Activated T-helper 1 cell treated with anti-CD3 and anti-CD28 coated beads, Interleukin-2, amount 50 U/mL, for 16 hours (primary cell): Measurements from ENCODE around the gene REEP6.
"Not testable (repeated sequence)": the region's sequence is repeated elsewhere in the genome, so short reads cannot be mapped to it uniquely, and the experiment has no call there.

Experiments
- DNase-seq, 2 donors: peaks; one replicate each; pipeline ENCODE4 v3.0.0-alpha.2; 2020; ENCODE audit warnings: low read depth in 1 of 2, low spot score in 1 of 2

The REEP6 gene

DNA sequence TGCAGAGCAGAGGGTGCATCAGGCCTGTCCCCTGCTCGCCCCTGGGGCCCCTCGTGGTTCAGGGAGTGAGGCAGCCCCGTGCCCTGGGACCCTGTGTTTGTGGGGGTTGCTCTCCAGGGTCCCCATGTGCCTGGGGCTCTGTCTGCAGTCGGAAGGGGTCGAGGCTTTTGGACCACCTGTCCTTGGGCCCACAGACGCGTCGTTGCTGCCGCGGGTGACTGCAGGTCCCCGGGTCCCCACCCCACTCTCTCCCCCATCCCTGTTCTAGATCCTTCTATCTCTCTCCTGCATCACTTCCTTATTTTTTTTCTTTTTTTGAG, 2.7 kb upstream of the REEP6 start:
- no peak for DNase-seq

DNA sequence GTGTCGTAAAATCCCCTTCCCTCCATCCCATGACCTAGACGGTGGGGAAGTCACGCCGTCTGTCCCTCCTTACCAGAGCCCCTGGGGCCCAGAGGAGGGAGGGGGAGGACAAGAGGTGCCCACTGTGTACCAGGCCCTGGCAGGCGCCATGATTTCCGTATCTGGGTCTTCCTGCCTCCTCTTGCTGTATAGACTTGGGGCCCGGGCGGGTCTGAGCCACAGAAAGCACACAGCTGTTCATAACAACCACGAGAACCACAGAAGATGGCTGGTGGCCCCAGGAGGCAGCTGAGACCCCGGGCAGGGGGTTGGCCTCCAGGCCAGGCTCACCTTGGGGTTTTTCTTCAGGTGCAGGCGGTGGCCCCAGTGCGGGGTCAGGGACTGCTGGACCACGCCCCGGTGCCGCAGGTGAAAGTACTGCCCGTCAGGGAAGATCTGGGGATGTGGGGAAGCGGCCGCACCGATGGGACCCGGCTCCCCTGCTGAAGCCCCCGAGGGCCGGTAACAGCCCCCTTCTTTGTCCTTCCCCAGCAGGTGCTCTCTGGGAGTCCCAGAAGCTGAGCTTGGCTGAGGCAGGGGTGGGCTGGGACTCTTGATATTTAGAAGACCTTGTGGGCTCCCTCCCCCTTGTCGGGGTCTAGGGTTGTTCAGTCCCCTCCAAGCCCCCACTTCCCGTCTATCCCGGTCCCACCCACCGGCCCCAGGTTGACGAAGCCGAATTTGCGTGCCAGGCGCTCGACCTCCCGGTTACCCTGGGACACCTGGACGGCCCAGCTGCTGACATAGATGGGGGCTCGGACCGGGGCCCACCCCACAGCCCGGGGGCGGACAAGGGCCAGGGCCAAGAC, 1.3 kb upstream of the REEP6 start:
- DNase-seq: no peak

DNA sequence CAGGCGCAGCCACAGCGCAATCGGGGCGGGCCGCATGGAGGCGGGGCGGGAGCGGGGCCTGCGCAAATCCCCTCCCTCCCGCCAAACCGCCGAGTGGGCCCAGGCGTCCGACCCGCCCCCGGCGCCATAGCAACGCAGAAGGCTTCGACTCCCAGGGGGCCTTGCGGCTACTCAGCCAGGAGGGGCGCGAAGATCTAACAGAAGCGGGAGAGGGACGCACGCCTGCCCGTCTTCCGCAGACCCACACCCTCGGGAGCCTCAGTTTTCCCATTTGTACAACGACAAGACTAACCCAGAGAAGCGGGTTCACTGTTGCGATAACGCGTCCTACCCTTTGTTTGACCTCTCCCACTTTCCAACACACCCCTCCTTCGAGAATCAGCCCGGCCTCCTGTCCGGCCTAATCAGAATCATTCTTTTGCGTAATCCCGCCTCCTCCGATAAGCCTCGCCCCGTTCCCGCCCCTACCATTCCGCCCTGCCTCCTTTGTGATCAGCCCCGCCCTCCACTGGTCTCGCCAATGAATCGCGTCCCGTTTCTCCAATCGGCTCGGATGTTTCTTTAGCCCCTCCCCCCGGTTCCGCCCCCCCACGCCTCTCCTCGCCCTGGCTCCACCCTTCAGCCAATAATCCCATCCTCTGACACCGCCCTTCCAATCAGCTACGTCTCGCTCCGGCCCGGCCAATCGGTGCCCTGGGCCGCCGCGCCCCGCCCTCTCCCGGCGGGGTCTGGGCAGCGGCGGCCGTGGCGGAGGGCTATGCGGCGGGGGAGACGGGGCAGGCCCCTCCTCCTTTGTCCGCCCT, 469 bp upstream of the REEP6 start, which contains the start of gene PCSK4:
PCSK4 (minus strand) TSS at position 40 of the 803 bp plus-strand sequence; CDS start at position 36, 4 bp downstream.
- peak; percentile 94 for DNase-seq

DNA sequence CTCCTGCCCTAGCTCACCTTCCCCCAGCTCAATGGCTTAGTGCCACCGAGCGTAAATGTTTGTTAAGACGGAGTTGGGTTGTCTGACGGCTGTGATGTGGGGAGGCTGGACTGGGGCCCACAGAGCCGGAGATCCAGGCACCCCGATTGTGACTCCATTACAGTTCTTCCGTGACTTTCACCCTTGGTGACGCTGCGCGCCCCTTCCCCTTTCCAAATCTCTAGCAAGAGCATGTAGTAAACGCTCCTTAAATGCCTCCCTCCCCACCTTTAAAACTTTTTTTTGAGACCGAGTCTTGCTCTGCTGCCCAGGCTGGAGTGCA, 829 bp downstream of the REEP6 start:
- DNase-seq: no peak

DNA sequence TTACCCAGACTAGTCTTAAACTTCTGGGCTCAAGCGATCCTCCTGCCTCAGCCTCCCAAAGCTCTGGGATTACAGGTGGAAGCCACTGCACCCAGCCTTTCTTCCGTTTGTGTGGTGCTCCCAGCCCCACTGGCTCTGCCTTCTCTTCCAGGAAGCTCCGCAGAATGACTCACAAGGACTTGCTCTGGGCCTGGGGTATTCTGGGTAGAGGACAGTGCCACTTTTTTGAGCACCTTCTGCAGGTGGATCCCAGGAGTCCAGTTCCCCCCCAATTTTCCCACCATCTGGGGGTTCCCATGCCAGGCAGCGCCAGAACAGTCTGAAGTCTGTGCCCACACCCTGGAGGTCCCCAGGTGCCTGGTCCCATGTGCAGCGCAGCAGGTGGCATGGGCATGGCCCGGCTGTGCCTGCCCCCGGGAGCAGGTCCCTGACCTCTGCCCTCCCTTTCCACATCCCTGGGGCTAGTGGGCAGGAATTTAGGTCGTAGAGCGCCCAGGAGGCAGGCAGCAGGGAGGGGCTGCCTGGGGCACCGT, 1.6 kb downstream of the REEP6 start:
- DNase-seq: no peak

DNA sequence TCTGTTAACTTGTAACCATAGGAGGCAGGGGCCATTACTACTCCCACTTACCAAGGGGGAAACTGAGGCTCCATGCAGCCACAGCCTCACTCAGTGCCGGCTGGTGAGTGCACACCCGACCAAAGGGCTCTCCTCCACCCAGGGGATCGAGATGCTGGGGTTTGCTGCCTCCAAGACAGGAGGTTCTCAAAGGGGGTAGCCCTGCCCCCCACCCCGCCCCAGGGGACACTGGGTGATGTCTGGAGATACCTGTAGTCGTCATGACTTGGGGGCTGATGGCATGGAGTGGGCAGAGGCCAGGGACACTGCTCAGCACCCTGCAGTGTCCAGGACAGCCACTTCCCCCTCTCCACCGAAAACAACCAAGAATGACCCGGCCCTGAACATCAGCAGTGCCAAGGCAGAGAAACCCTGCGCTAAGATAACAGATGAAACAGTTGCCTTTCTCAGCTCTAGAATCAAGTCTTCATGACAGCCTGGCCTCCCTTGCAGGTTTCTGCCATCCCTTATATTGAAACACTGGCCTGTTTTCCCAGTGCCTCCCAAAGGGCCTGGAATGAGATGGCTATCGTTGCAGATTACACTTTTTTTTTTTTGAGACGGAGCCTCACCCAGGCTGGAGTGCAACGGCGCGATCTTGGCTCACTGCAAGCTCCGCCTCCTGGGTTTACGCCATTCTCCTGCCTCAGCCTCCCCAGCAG, 3.3 kb downstream of the REEP6 start:
- no peak for DNase-seq

DNA sequence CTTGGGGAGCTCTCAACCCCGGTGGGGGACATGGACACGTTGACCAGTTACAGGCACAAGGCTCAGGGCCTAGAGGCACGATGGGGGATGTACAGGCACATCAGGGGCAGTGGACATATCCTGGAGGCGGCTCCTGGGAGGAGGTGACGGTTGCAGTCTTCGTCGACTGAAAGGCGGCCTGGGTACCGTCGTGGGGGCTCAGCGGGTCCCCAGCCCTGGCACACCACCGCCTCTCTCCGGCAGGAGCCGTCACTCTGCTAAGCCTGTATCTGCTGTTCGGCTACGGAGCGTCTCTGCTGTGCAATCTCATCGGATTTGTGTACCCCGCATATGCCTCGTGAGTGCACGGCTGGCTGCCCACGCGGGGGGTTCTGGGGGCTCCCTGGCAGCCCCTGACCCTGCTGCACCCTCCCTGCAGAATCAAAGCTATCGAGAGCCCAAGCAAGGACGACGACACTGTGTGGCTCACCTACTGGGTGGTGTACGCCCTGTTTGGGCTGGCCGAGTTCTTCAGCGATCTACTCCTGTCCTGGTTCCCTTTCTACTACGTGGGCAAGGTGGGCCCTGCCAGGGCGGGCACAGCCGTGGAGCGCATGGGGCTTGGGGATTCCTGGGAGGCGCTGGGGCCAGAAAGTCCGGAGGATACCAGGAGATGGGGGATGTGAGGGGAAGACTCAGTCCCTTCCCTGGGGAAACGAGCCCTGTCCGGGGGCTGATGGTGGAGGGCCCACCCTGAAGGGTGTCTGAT, 4.2 kb downstream of the REEP6 start:
- DNase-seq: no peak

DNA sequence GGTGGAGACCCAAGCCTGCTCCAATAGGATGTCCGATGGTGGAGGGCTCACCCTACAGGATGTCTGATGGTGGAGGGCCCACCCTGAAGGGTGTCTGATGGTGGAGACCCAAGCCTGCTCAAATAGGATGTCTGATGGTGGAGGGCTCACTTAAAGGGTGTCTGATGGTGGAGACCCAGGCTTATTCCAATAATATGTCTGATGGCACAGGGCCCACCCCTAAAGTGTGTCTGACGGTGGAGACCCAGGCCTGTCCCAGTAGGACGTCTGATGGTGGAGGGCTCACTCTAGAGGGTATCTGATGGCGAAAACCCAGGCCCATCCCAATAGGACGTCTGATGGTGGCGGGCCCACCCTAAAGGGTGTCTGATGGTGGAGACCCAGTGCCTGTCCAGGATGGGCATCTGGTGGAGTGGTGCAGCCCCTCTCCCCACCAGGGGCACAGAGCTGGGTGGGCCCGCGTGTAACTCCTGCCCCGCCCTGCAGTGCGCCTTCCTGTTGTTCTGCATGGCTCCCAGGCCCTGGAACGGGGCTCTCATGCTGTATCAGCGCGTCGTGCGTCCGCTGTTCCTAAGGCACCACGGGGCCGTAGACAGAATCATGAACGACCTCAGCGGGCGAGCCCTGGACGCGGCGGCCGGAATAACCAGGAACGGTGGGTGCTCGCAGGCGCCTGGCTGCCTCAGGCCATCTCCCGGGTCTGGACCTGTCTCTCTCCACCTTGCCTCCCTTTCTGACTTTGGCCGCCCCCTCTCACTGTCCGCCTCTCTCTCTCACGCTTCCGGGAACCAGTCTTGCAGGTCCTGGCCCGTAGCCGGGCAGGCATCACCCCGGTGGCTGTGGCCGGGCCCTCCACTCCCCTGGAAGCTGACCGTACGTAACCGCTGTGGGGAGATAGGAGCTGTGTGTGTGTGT, 5.1 kb downstream of the REEP6 start:
- DNase-seq: no peak

DNA sequence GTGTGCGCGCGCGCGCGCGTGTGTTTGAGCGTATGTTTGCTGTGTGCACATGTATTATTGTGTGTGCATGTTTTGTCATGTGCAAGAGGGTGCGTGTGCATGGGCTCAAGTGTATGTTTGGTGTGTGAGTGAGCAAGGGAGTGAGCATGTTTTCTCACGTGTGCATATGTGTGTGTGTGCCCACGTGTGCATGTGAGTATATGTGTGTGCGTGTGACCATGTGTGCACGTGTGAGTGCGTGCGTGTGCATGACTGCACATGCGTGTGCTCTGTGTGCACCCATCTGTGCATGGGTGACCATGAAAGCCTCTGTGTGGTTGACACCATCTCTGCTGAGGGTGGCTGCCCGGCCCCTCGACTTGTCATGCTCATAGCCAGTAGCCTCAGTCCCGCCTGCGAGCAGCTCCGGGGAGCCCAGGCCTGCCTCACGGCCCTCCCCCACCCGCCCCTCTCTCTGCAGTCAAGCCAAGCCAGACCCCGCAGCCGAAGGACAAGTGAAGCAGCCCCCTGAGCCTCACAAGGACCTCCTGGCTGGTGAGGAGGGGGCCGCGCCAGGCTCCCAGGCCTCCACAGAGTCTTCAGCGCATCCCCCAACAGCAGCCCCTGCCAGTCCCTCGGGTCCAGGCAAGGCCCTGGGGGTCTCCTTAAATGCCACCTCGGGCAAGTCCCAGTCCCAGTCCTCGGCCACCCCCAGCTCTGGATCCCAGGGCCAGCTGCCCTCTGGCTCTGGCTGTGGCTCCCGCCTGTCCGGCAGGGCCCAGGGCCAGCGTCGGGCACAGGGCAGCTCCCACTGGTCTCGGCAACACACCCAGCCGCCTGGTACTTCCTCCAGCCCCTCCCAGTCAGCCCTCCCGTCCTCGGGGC, 6.0 kb downstream of the REEP6 start:
- DNase-seq: no peak

DNA sequence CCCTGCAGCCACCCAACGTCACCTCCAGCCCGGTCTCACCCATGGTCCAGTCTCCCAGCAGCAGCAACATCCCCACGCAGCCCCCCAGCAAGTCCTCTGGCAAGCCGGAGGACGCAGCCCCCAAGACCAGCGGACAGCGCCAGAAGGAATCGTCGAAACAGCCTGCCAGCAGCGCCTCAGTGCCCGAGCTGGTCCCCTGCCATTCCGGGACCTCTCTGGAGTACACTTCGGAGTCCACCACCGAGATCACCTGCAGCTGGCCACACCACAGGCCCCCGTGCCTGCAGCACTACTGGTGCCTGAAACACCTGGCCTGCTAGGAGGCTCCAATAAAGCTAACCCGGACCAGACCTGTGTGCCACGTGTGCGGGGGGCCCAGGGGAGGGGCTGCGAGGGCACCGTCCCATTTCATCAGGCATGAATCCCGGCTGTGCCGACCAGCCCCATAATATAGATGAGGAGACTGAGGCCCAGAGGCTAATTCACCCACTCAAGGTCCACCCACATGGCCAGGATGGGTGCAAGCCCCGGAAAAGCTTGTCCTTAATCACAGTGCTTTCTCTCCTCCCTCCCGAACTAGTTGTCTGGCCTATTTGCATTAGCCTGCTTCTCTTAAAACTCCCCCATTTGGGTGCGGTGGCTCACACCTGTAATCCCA, 6.7 kb downstream of the REEP6 start:
- DNase-seq: no peak

DNA sequence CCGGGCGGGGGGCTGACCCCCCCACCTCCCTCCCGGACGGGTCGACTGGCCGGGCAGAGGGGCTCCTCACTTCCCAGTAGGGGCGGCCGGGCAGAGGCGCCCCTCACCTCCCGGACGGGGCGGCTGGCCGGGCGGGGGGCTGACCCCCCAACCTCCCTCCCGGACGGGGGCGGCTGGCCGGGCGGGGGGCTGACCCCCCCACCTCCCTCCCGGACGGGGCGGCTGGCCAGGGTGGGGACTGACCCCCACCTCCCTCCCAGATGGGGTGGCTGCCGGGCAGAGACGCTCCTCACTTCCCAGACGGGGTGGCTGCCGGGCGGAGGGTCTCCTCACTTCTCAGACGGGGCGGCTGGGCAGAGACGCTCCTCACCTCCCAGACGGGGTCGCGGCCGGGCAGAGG, 8.2 kb downstream of the REEP6 start:
- DNase-seq: not testable (repeated sequence)

DNA sequence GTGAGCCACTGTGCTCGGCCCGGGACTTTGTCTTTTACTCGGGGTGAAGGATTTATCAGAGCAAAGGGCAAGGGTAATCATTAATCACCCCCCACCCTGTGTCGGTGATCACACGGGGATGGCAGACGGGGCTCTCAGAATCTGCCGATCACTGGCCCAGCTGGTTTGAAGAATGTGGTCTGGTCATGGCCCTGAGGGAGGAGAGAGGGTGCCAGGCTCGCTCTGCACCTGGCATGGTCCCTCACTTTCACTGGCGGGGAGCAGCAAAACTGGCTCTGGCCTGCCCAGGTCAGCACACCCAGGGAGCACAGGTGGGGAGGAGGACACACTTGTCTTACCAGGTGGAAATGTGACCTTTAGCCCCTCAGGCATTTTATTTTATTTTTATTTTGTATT, 10.2 kb downstream of the REEP6 start:
- no peak for DNase-seq

DNA sequence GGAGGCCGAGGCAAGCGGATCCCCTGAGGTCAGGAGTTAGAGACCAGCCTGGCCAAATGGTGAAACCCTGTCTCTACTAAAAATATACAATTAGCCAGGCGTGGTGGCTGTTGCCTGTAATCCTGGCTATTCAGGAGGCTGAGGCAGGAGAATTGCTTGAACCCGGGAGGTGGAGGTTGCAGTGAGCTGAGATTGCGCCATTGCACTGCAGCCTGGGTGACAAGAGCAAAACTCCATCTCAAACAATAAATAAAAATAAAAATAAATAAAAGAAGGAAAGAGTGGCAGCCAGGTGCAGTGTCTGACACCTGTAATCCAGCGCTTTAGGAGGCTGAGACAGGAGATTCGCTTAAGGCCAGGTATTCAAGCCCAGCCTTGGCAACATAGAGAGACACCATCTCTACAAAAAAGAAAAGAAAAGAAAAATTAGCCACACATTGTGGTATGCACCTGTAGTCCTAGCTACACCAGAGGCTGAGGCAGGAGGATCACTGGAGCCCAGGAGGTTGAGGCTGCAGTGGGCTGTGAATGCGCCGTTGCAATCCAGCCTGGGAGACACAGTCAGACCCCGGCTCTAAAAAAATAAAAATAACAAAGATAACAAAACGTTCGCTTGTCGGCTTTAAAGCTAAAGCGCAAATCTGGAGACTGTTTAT, 11.6 kb downstream of the REEP6 start:
- no peak for DNase-seq

DNA sequence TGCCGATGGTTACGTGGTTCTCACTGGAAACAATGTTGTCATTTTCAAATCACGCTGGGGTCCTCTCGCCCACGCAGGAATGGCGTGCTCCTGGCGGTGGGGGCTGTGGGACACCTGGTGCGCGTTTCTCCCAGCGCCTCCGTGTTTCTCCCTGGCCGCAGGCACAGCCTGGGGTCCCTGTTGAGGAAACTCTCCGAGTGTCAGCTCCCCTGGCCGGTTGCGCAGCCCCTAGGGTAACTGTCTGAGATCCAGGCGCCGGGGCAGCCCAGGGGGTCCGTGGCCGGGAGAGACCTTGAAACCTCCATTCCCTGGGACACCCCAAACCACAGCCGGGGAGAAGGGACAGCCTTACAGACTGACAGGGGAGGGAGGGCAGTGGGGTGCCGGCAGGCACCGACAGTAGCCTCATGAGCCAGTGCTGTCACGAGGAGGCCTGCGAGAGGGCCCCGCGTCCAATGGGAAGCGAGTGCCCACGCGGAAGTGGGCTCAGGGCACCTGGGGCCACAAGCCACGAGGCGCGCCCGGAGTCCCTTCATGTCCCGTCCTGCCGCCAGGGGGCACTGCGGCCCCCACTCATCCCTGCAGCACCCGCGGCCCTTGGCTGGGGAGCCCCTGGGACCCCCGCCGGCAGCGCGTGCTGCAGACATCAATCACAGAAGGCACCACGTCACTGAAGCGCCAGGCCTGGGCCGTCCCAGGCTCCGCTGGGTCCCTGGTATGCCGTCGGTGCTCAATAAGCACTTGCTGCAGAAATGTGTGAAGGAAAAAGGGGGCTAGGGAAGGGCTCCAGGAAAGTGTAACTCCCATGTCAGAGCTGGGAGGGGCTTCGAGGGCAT, 12.3 kb downstream of the REEP6 start:
- peak; percentile 37 to 55 for DNase-seq

DNA sequence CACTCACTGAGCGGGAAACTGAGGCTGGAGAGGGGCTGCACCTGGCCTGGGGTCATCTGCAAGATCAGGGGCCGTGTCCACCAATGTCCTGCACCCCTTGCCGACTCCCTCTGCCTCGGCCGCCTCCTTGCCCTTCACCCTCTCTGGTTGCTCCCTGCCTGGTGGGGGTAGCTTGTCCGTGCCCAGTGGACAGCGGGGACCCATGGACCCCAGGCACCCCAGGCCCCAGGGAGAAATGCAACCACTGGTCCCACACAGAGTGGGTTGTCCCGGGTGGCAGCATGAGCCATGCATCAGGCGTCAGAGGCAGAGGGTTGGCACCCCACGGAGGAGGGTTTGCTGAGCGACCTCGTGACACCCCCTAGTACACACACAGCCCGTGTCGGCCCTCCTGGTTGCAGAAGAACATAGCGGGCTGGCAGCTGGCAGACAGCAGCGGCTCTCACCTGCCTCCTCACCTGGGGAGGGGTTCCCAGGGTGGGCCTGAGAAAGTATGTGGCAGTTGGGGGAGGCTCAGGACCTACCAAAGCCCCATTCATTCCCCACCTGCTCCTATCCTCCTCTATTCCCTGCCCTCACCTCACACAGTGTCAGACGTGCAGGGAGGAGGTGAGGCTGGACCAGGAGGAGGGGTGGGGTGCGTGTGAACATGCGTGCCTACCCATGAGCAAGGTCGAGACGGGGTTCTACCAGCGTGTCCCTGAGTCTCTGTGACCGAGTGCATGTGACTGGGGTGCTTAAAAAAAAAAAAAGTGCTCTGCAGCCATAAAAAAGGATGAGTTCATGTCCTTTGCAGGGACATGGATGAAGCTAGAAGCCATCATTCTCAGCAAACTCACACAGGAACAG, 13.2 kb downstream of the REEP6 start:
- no peak for DNase-seq

DNA sequence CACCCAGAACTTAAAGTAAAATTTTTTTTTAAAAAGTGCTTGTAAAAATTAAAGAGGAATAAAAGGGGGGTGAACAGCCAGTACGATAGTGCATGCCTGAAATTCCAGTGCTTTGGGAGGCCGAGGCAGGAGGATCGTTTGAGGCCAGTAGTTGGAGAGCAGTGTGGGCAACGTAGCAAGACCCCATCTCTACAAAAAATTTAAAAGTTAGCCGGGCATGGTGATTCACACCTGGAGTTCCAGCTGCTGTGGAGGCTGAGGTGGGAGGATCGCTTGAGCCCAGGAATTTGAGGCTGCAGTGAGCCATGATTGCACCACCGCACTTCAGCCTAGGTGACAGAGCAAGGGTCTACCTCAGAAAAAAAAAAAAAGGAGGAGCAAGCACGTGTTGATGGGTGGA, 14.0 kb downstream of the REEP6 start:
- DNase-seq: no peak
